ENCODE results near the gene CTAGE9.
"Not testable (repeated sequence)": the region's sequence is repeated elsewhere in the genome, so short reads cannot be mapped to it uniquely, and the experiment has no call there.

Gene CTAGE9

GRCh38 chr6:131740161-131740560, 29.3 kb upstream of the CTAGE9 start:
- TF ChIP-seq ZNF274 (IDR thresholded peaks at IDR 0.05; ENCODE audit: low read depth, low read length): no peak

GRCh38 chr6:131739136-131739535, 28.3 kb upstream of the CTAGE9 start:
- no peak for TF ChIP-seq ZNF274 (IDR thresholded peaks at IDR 0.05; ENCODE audit: low read depth, low read length)
- no peak overlapping the region for H3K4me3 ChIP-seq (ENCODE audit: low read length)

More at GRCh38 chr6:131740161-131740560, 29.3 kb upstream of the CTAGE9 start:
- H3K4me3 ChIP-seq (ENCODE audit: low read length): no peak overlapping the region

- no peak overlapping the region for H3K4me3 ChIP-seq (ENCODE audit: low read length)
- no peak for TF ChIP-seq ZNF274 (IDR thresholded peaks at IDR 0.05; ENCODE audit: low read depth, low read length)
Observed at GRCh38 chr6:131736811-131737210, 26.0 kb upstream of the CTAGE9 start.

- no peak overlapping the region for H3K4me3 ChIP-seq (ENCODE audit: low read length)
- no peak for TF ChIP-seq ZNF274 (IDR thresholded peaks at IDR 0.05; ENCODE audit: low read depth, low read length)
Observed at GRCh38 chr6:131736003-131736596, 25.3 kb upstream of the CTAGE9 start.

GRCh38 chr6:131733376-131734016, 22.7 kb upstream of the CTAGE9 start:
- no peak for TF ChIP-seq ZNF274 (IDR thresholded peaks at IDR 0.05; ENCODE audit: low read depth, low read length)
- H3K4me3 ChIP-seq (ENCODE audit: low read length): no peak overlapping the region

- no peak overlapping the region for H3K4me3 ChIP-seq (ENCODE audit: low read length)
Observed at GRCh38 chr6:131731224-131731623, 20.4 kb upstream of the CTAGE9 start.

GRCh38 chr6:131730264-131730663, 19.4 kb upstream of the CTAGE9 start:
- TF ChIP-seq ZNF274 (IDR thresholded peaks at IDR 0.05; ENCODE audit: low read depth, low read length): no peak

More at GRCh38 chr6:131731224-131731623, 20.4 kb upstream of the CTAGE9 start:
- no peak for TF ChIP-seq ZNF274 (IDR thresholded peaks at IDR 0.05; ENCODE audit: low read depth, low read length)

GRCh38 chr6:131729550-131729949, 18.7 kb upstream of the CTAGE9 start:
- H3K4me3 ChIP-seq (ENCODE audit: low read length): no peak overlapping the region
- no peak for TF ChIP-seq ZNF274 (IDR thresholded peaks at IDR 0.05; ENCODE audit: low read depth, low read length)

More at GRCh38 chr6:131730264-131730663, 19.4 kb upstream of the CTAGE9 start:
- no peak overlapping the region for H3K4me3 ChIP-seq (ENCODE audit: low read length)

- no peak overlapping the region for H3K4me3 ChIP-seq (ENCODE audit: low read length)
- no peak for TF ChIP-seq ZNF274 (IDR thresholded peaks at IDR 0.05; ENCODE audit: low read depth, low read length)
Observed at GRCh38 chr6:131728296-131728939, 17.6 kb upstream of the CTAGE9 start.

GRCh38 chr6:131727868-131728267, 17.1 kb upstream of the CTAGE9 start:
- TF ChIP-seq ZNF274 (IDR thresholded peaks at IDR 0.05; ENCODE audit: low read depth, low read length): no peak
- H3K4me3 ChIP-seq (ENCODE audit: low read length): no peak overlapping the region

GRCh38 chr6:131727467-131727866, 16.6 kb upstream of the CTAGE9 start:
- no peak overlapping the region for H3K4me3 ChIP-seq (ENCODE audit: low read length)
- TF ChIP-seq ZNF274 (IDR thresholded peaks at IDR 0.05; ENCODE audit: low read depth, low read length): no peak

- H3K4me3 ChIP-seq (ENCODE audit: low read length): no peak overlapping the region
- TF ChIP-seq ZNF274 (IDR thresholded peaks at IDR 0.05; ENCODE audit: low read depth, low read length): no peak
Observed at GRCh38 chr6:131724114-131724513, 13.3 kb upstream of the CTAGE9 start.

GRCh38 chr6:131721161-131721560, 10.3 kb upstream of the CTAGE9 start:
- H3K4me3 ChIP-seq (ENCODE audit: low read length): no peak overlapping the region
- no peak for TF ChIP-seq ZNF274 (IDR thresholded peaks at IDR 0.05; ENCODE audit: low read depth, low read length)

GRCh38 chr6:131717836-131718542, 7.2 kb upstream of the CTAGE9 start:
- H3K4me3 ChIP-seq (ENCODE audit: low read length): no peak overlapping the region
- TF ChIP-seq ZNF274 (IDR thresholded peaks at IDR 0.05; ENCODE audit: low read depth, low read length): no peak

- H3K4me3 ChIP-seq (ENCODE audit: low read length): not testable (repeated sequence)
Observed at GRCh38 chr6:131715567-131715966, 4.8 kb upstream of the CTAGE9 start.

GRCh38 chr6:131703905-131704304, 6.9 kb downstream of the CTAGE9 start:
- not testable (repeated sequence) for H3K4me3 ChIP-seq (ENCODE audit: low read length)

- H3K4me3 ChIP-seq (ENCODE audit: low read length): not testable (repeated sequence)
Observed at GRCh38 chr6:131700851-131701250, 10.0 kb downstream of the CTAGE9 start.
